ENCODE results near the gene GTPBP10. TPM values are rescaled to one million over a fixed set of nuclear protein-coding genes. Genes with fewer than 3 reads are reported as not detected.

GTPBP10 gene
- total RNA-seq, 2 experiments from 2014 or later, result 11.8 to 13.7 TPM

GRCh38 chr7:90433221-90433620 lies 86.7 kb downstream of the GTPBP10 start:
- H3K4me3 Mint-ChIP-seq, result no peak overlapping the region
- intact Hi-C loops (cut with DNase I, micrococcal nuclease), result no loop called here
- TF ChIP-seq CTCF (IDR thresholded peaks at IDR 0.05), result no peak
- peaks cover 9 to 18% of the 10 kb centered on the region in 2 experiments for H3K9me3 ChIP-seq (ENCODE audit: control insufficient read depth in 1 of 2, insufficient read depth in 1 of 2, low read length in 2 of 2)
- H3K27ac ChIP-seq (ENCODE audit: low read depth in 1 of 2, low read length in 2 of 2), result no peak overlapping the region
- POLR2A ChIA-PET, result no interaction called here
- DNase-seq, result no peak
- ATAC-seq (ENCODE audit: poor library complexity), result no peak
- H3K4me3 ChIP-seq (ENCODE audit: low read length), result no peak overlapping the region
- H3K9me3 Mint-ChIP-seq, result no peaks in the 10 kb centered on the region
- H3K27me3 ChIP-seq (ENCODE audit: control insufficient read depth in 1 of 2, insufficient read depth in 2 of 2, low read length in 2 of 2), result peaks cover 3 to 4% of the 10 kb centered on the region in 2 experiments
- no peaks in the 10 kb centered on the region for H3K36me3 ChIP-seq (ENCODE audit: insufficient read depth, low read length)
- H3K27me3 Mint-ChIP-seq, result peaks cover 39% of the 10 kb centered on the region
- H3K4me1 Mint-ChIP-seq (ENCODE audit: low read depth), result no peaks in the 10 kb centered on the region
- CTCF ChIA-PET, result no interaction called here
- no peak overlapping the region for H3K27ac Mint-ChIP-seq
- no peaks in the 10 kb centered on the region for H3K4me1 ChIP-seq (ENCODE audit: insufficient read depth, low read length)
- H3K36me3 Mint-ChIP-seq (ENCODE audit: low read depth), result no peaks in the 10 kb centered on the region

Other genes starting within 250 kb of the GTPBP10 start
- gene STEAP1, start 192.2 kb upstream of the GTPBP10 start, total RNA-seq, result not detected
- not detected for gene STEAP2, start 135.0 kb upstream of the GTPBP10 start, total RNA-seq
- gene CFAP69, start 101.5 kb upstream of the GTPBP10 start, total RNA-seq, result not detected
- not detected for gene FAM237B, start 25.4 kb upstream of the GTPBP10 start, total RNA-seq
- gene CLDN12, start 56.7 kb downstream of the GTPBP10 start, total RNA-seq, result 1 to 10 TPM; 1.1 to 1.4 TPM
- gene PTTG1IP2, start 122.9 kb downstream of the GTPBP10 start, total RNA-seq, result not detected
- gene CDK14, start 249.6 kb downstream of the GTPBP10 start, total RNA-seq, result under 1 TPM; 0.45 to 0.47 TPM

All from CD4-positive, alpha-beta T cell (primary cell).